Activated T-helper 2 cell treated with anti-CD3 and anti-CD28 coated beads, Interferon-gamma antibody, Interleukin-2, Interleukin-4, amounts not matched to agents 10 μg/mL and 5 μg/mL and 100 μg/mL, durations not matched to agents 14 hours and 24 hours and 36 hours (primary cell): ENCODE measurements around the gene ACYP2. TPM values are rescaled to one million over a fixed set of nuclear protein-coding genes. Genes with fewer than 3 reads are reported as not detected.
"Not testable (repeated sequence)": the region's sequence is repeated elsewhere in the genome, so short reads cannot be mapped to it uniquely, and the experiment has no call there.

Source experiments
- DNase-seq: peaks from one replicate; pipeline ENCODE4 v3.0.0; 2021; ENCODE audit warnings: low spot score
- H3K27ac Mint-ChIP-seq: one replicate; pipeline ENCODE4 v1.8.0; 2021; ENCODE audit warnings: mixed read lengths
- H3K27me3 Mint-ChIP-seq: one replicate; pipeline ENCODE4 v1.8.0; 2021; ENCODE audit warnings: low read depth, mixed read lengths
- H3K36me3 Mint-ChIP-seq: one replicate; pipeline ENCODE4 v1.8.0; 2021; ENCODE audit warnings: low read depth, mixed read lengths
- H3K4me1 Mint-ChIP-seq: one replicate; pipeline ENCODE4 v1.8.0; 2021; ENCODE audit warnings: low read depth, mixed read lengths
- H3K4me3 Mint-ChIP-seq: one replicate; pipeline ENCODE4 v1.8.0; 2021; ENCODE audit warnings: low read depth, mild to moderate bottlenecking, moderate library complexity, mixed read lengths
- H3K9me3 Mint-ChIP-seq: one replicate; pipeline ENCODE4 v1.8.0; 2021; ENCODE audit warnings: mixed read lengths
- intact Hi-C: fragments of 100-400 bp; cut with micrococcal nuclease; formaldehyde crosslinking; loops from one replicate; pipeline ENCODE4 v1.15.1; 2023
- total RNA-seq: library from RNA; stranded (reverse); gene quantifications from 2 replicates; pipeline ENCODE4 v1.2.3, GENCODE V29; 2022

ACYP2 gene
- total RNA-seq, 1 donor from 2014 or later, result 6.5 TPM

- Mint-ChIP-seq H3K36me3 (no peaks in the 10 kb centered on the region), H3K27ac (no peak within 1 kb of the TSS), H3K9me3 (no peaks in the 10 kb centered on the region), H3K27me3 (no peaks in the 10 kb centered on the region), H3K4me1 (no peaks in the 10 kb centered on the region), H3K4me3 (no peak within 1 kb of the TSS)
- DNase-seq, result no peak
- intact Hi-C loops, result no loop called here
Observed at GRCh38 chr2:54256091-54256694, 140.8 kb downstream of the ACYP2 start, which contains the start of gene TSPYL6. TSPYL6 (minus strand) TSS chr2:54256229; CDS start chr2:54256151, 78 bp downstream.

GRCh38 chr2:54258166-54258565 lies 142.8 kb downstream of the ACYP2 start:
- Mint-ChIP-seq H3K36me3 (no peaks in the 10 kb centered on the region), H3K4me1 (no peaks in the 10 kb centered on the region), H3K27me3 (no peaks in the 10 kb centered on the region), H3K4me3 (no peak overlapping the region), H3K9me3 (no peaks in the 10 kb centered on the region), H3K27ac (no peak overlapping the region)
- no peak for DNase-seq
- intact Hi-C loops, result no loop called here

- H3K4me3 Mint-ChIP-seq, result no peak overlapping the region
- H3K4me1 Mint-ChIP-seq, result no peaks in the 10 kb centered on the region
- no peaks in the 10 kb centered on the region for H3K27me3 Mint-ChIP-seq
- no peak overlapping the region for H3K27ac Mint-ChIP-seq
- H3K9me3 Mint-ChIP-seq, result no peaks in the 10 kb centered on the region
- intact Hi-C loops, result no loop called here
- H3K36me3 Mint-ChIP-seq, result no peaks in the 10 kb centered on the region
- no peak for DNase-seq
Observed at GRCh38 chr2:54259413-54260240, 144.2 kb downstream of the ACYP2 start.

DNA sequence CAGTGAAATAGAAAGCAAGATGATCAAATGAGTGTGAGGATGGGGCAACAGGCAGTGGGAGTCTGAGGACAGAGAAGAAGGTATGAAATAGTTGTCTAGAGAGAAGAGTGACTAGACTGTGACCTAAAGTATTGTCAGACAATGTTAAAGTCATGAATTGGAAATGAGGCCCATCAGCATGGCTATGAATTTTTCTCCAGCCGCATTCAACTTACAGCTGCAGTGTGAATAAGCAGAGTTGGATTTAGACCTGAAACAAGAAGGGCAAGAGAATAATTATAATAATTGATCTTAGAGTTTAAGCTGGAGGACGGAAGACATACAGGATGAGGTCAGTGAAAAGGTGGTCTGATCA lies 144.8 kb downstream of the ACYP2 start:
- Mint-ChIP-seq H3K27ac (no peak overlapping the region), H3K4me3 (no peak overlapping the region), H3K27me3 (no peaks in the 10 kb centered on the region), H3K4me1 (no peaks in the 10 kb centered on the region), H3K9me3 (no peaks in the 10 kb centered on the region), H3K36me3 (no peaks in the 10 kb centered on the region)
- DNase-seq, result no peak
- intact Hi-C loops, result no loop called here

DNA sequence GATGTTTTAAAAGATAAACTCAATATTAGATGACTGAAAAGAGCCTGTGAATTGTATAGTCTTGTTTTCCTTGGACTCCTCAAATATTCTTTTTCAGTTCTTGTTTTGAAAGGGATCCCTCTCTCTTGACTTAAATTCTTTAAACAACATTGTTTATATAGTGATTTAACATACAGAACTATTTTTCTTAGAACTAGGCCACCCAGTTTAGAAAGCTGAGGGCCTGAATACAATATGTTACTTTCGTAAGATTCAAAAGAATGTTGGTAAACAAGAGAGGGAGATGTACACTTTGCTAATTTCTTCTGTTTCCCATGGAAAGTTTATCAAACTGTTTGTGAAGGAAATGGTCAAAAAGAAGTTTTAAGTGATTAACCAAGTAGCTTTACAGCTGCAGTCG lies 146.1 kb downstream of the ACYP2 start:
- no peak for DNase-seq
- Mint-ChIP-seq H3K9me3 (no peaks in the 10 kb centered on the region), H3K4me3 (no peak overlapping the region), H3K4me1 (no peaks in the 10 kb centered on the region), H3K36me3 (no peaks in the 10 kb centered on the region), H3K27ac (no peak overlapping the region), H3K27me3 (no peaks in the 10 kb centered on the region)
- intact Hi-C loops, result no loop called here

GRCh38 chr2:54262015-54262765 lies 146.8 kb downstream of the ACYP2 start:
- Mint-ChIP-seq H3K4me1 (no peaks in the 10 kb centered on the region), H3K36me3 (no peaks in the 10 kb centered on the region), H3K27me3 (no peaks in the 10 kb centered on the region), H3K27ac (no peak overlapping the region), H3K9me3 (no peaks in the 10 kb centered on the region), H3K4me3 (no peak overlapping the region)
- DNase-seq, result no peak
- intact Hi-C loops, result no loop called here

DNA sequence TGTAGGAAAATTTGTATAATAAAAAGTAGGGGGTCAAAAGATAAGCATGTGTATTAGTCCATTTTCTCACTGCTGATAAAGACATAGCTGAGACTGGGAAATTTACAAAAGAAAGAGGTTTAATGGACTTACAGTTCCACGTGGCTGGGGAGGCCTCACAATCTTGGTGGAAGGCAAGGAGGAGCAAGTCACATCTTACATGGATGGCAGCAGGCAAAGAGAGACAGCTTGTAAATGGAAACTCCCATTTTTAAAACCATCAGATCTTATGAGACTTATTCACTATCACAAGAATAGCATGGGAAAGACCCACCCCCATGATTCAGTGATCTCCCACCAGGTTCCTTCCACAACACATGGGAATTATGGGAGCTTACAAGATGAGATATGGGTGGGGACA lies 149.7 kb downstream of the ACYP2 start:
- H3K27ac Mint-ChIP-seq, H3K4me3 Mint-ChIP-seq, intact Hi-C loops, H3K4me1 Mint-ChIP-seq, H3K27me3 Mint-ChIP-seq, H3K36me3 Mint-ChIP-seq, H3K9me3 Mint-ChIP-seq, DNase-seq: not testable (repeated sequence)

GRCh38 chr2:54267577-54267976 lies 152.2 kb downstream of the ACYP2 start:
- Mint-ChIP-seq H3K4me3 (no peak overlapping the region), H3K4me1 (peaks cover 3% of the 10 kb centered on the region), H3K36me3 (no peaks in the 10 kb centered on the region), H3K9me3 (no peaks in the 10 kb centered on the region), H3K27ac (no peak overlapping the region), H3K27me3 (no peaks in the 10 kb centered on the region)
- DNase-seq, result no peak
- intact Hi-C loops, result no loop called here

- intact Hi-C loops, result no loop called here
- no peak overlapping the region for H3K4me3 Mint-ChIP-seq
- no peak overlapping the region for H3K27ac Mint-ChIP-seq
- DNase-seq, result no peak
- no peaks in the 10 kb centered on the region for H3K36me3 Mint-ChIP-seq
- H3K4me1 Mint-ChIP-seq, result peaks cover 5% of the 10 kb centered on the region
- no peaks in the 10 kb centered on the region for H3K27me3 Mint-ChIP-seq
- no peaks in the 10 kb centered on the region for H3K9me3 Mint-ChIP-seq
Observed at GRCh38 chr2:54271189-54271588, 155.8 kb downstream of the ACYP2 start.

- Mint-ChIP-seq H3K27ac (no peak overlapping the region), H3K4me1 (peaks cover 5% of the 10 kb centered on the region), H3K36me3 (no peaks in the 10 kb centered on the region), H3K27me3 (no peaks in the 10 kb centered on the region), H3K9me3 (no peaks in the 10 kb centered on the region), H3K4me3 (no peak overlapping the region)
- no peak for DNase-seq
- intact Hi-C loops, result no loop called here
Observed at GRCh38 chr2:54271843-54272627, 156.6 kb downstream of the ACYP2 start.

GRCh38 chr2:54274781-54275242 lies 159.4 kb downstream of the ACYP2 start:
- Mint-ChIP-seq H3K27ac (no peak overlapping the region), H3K4me3 (no peak overlapping the region), H3K36me3 (no peaks in the 10 kb centered on the region), H3K4me1 (peaks cover 5% of the 10 kb centered on the region), H3K9me3 (no peaks in the 10 kb centered on the region), H3K27me3 (no peaks in the 10 kb centered on the region)
- intact Hi-C loops, result no loop called here
- no peak for DNase-seq

GRCh38 chr2:54275541-54275940 lies 160.1 kb downstream of the ACYP2 start:
- no peaks in the 10 kb centered on the region for H3K9me3 Mint-ChIP-seq
- no peak overlapping the region for H3K4me3 Mint-ChIP-seq
- H3K27ac Mint-ChIP-seq, result no peak overlapping the region
- no peaks in the 10 kb centered on the region for H3K36me3 Mint-ChIP-seq
- H3K27me3 Mint-ChIP-seq, result peaks cover under 1% of the 10 kb centered on the region
- intact Hi-C loops, result no loop called here
- no peak for DNase-seq
- peaks cover 5% of the 10 kb centered on the region for H3K4me1 Mint-ChIP-seq
